Esophagus muscularis mucosa (tissue), 4 donors: ENCODE data around the gene MSI2. TPM values are rescaled to one million over a fixed set of nuclear protein-coding genes. Genes with fewer than 3 reads are reported as not detected.

Experiments
- DNase-seq: peaks from one replicate; pipeline ENCODE4 v3.0.0-alpha.2; 2017; ENCODE audit errors: extremely low spot score
- H3K27ac ChIP-seq, 4 donors: fragments of 200-600 bp; sonication (generic); replicated peaks in 1 of 4; 1 replicate in 3 of 4; 2 replicates in 1 of 4; pipeline ENCODE4 v1.5.1; 2016 to 2019; ENCODE audit warnings: mild to moderate bottlenecking in 1 of 4
- H3K27me3 ChIP-seq, 4 donors: fragments of 200-600 bp; sonication (generic); one replicate each; pipeline versions ENCODE4 v1.5.1 to v1.6.0; 2016 to 2019
- H3K36me3 ChIP-seq, 4 donors: fragments of 200-600 bp; sonication (generic); one replicate each; pipeline ENCODE4 v1.5.1; 2016 to 2019
- H3K4me1 ChIP-seq, 4 donors: fragments of 200-600 bp; sonication (generic); one replicate each; pipeline ENCODE4 v1.5.1; 2016 to 2019
- H3K4me3 ChIP-seq, 4 donors: fragments of 200-600 bp; sonication (generic); 1 replicate in 2 of 4; 2 replicates in 2 of 4; pipeline ENCODE4 v1.5.1; 2016 to 2019; ENCODE audit warnings: mild to moderate bottlenecking in 4 of 4, moderate library complexity in 1 of 4
- H3K9me3 ChIP-seq, 4 donors: fragments of 200-600 bp; sonication (generic); 1 replicate in 3 of 4; 2 replicates in 1 of 4; pipeline ENCODE4 v1.5.1; 2016 to 2019
- EP300 ChIP-seq: sonication (generic); formaldehyde crosslinking; IDR thresholded peaks from one replicate; pipeline ENCODE4 v1.6.1; 2017; ENCODE audit warnings: antibody characterized with exemption
- POLR2A ChIP-seq: fragments of 450-650 bp; IDR thresholded peaks from one replicate; pipeline ENCODE4 v1.6.1; 2017; ENCODE audit warnings: antibody characterized with exemption, moderate library complexity, mild to moderate bottlenecking, low read depth
- POLR2AphosphoS5 ChIP-seq, 2 donors: sonication (generic); formaldehyde crosslinking; IDR thresholded peaks; one replicate each; pipeline ENCODE4 v1.6.1; 2017; ENCODE audit warnings: antibody characterized with exemption in 2 of 2
- WGBS: methylation state at CpG from one replicate; pipeline ENCODE4 v1.1.5; 2018; 5-methylcytosine and 5-hydroxymethylcytosine counted together
- intact Hi-C: fragments of 100-400 bp; cut with DNase I; formaldehyde crosslinking; loops from one replicate; pipeline ENCODE4 v1.15.1; 2023
- total RNA-seq, 4 donors: library from RNA; depleted of rRNA; stranded (reverse); fragments of >200 nt; gene quantifications; one replicate each; pipeline versions ENCODE4 v1.1.0 to v1.2.1, GENCODE V29; 2016
- TF ChIP-seq, protein P1 (sequence below), 3 experiments: fragments of 200-600 bp in 2 of 3; fragments of 450-650 bp in 1 of 3; sonication (generic) in 2 of 3; IDR thresholded peaks; one replicate each; pipeline ENCODE4 v1.5.1; 2017 to 2019; ENCODE audit warnings: antibody characterized with exemption in 3 of 3, mild to moderate bottlenecking in 2 of 3, moderate library complexity in 1 of 3

Gene MSI2
- total RNA-seq, 4 donors from 2014 or later = 28.8 to 39.0 (median 29.6) TPM

DNA sequence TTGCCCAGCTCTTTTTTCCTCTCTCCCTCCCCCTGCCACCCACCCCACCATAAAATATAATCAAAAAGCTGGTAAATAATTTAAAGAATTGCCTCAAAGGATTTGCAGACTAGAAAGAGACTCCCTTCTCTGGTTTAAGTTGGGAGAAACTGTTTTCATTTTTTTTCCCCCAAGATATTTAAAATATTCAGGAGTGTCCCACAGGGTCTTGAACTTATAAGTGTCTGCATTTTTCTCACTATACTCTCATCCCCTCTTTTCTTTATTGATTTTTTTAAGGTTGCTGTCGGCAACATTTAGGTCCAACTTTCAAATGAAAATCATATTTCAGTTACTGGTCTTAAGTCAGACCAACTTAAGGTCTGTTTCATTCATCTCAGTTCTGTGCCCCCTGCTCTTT, 210.2 kb downstream of the MSI2 start:
- peaks cover 0 to 8% (median 0%) of the 10 kb centered on the region in 4 donors for H3K4me1 ChIP-seq
- TF ChIP-seq POLR2AphosphoS5 (IDR thresholded peaks at IDR 0.05) = no peak
- TF ChIP-seq POLR2A = no peak
- TF ChIP-seq EP300 = no peak
- TF ChIP-seq, protein P1, sequence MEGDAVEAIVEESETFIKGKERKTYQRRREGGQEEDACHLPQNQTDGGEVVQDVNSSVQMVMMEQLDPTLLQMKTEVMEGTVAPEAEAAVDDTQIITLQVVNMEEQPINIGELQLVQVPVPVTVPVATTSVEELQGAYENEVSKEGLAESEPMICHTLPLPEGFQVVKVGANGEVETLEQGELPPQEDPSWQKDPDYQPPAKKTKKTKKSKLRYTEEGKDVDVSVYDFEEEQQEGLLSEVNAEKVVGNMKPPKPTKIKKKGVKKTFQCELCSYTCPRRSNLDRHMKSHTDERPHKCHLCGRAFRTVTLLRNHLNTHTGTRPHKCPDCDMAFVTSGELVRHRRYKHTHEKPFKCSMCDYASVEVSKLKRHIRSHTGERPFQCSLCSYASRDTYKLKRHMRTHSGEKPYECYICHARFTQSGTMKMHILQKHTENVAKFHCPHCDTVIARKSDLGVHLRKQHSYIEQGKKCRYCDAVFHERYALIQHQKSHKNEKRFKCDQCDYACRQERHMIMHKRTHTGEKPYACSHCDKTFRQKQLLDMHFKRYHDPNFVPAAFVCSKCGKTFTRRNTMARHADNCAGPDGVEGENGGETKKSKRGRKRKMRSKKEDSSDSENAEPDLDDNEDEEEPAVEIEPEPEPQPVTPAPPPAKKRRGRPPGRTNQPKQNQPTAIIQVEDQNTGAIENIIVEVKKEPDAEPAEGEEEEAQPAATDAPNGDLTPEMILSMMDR (IDR thresholded peaks at IDR 0.05) = no peak

DNA sequence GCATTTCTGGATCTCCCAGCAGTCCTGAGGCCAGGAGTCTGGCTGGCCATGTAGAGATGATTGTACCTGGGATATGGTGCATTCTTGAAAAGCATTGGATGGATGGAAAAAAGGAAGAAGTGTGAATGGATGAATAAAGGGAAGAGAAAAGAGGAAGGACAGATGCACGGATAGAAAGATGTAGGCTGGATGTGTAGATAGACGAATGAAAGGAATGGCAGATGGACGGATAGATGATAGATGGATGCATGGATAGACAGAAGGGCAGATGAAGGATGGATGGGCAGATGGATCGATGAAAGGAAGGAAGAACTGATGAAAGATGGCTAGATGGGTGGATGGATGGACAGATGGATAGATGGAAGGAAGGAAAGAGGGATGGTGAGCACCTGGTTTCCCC, 210.9 kb downstream of the MSI2 start:
- TF ChIP-seq EP300 = no peak
- TF ChIP-seq, protein P1 (IDR thresholded peaks at IDR 0.05) = no peak
- no peak for TF ChIP-seq POLR2AphosphoS5 (IDR thresholded peaks at IDR 0.05)
- no peak for TF ChIP-seq POLR2A
- H3K27me3 ChIP-seq = no peaks in the 10 kb centered on the region
- WGBS = 95% methylated on average over 4 of the region's 4 CpGs
- no peaks in the 10 kb centered on the region for H3K9me3 ChIP-seq
- no peak overlapping the region for H3K27ac ChIP-seq
- DNase-seq = no peak
- H3K4me1 ChIP-seq = peaks cover 0 to 5% (median 2%) of the 10 kb centered on the region in 4 donors
- no peak overlapping the region for H3K4me3 ChIP-seq
- no peaks in the 10 kb centered on the region for H3K36me3 ChIP-seq
- intact Hi-C loops = no loop called here

More for the DNA sequence above, 210.2 kb downstream of the MSI2 start:
- Histone ChIP-seq H3K27ac (no peak overlapping the region), H3K4me3 (no peak overlapping the region), H3K36me3 (no peaks in the 10 kb centered on the region), H3K9me3 (no peaks in the 10 kb centered on the region), H3K27me3 (no peaks in the 10 kb centered on the region)
- no peak for DNase-seq
- 100% methylated on average over 1 of the region's 1 CpG for WGBS
- intact Hi-C loops = no loop called here

DNA sequence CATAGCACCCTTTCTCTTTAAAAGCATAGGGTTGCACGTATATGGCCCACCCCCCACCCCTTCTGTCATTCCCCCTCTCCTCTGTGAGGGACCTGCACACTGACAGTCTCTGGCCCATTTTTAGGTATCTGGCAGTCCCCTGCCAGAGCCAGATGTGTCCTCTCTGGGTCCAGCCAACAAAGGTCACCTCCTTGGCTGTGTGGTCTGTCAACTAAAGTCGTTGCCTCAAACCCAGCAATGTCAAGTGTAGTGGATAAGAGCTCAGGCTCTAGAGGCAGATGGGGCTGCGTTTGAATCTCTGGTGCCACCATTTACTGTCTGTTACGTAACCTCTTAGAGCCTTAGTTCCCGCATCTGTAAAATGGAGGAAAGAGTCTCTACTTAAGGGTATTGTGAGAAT, 211.5 kb downstream of the MSI2 start:
- no peak for TF ChIP-seq POLR2AphosphoS5 (IDR thresholded peaks at IDR 0.05)
- Histone ChIP-seq H3K4me3 (no peak overlapping the region), H3K27ac (no peak overlapping the region), H3K4me1 (peaks cover 0 to 9% (median 4%) of the 10 kb centered on the region in 4 donors), H3K27me3 (no peaks in the 10 kb centered on the region), H3K9me3 (no peaks in the 10 kb centered on the region), H3K36me3 (no peaks in the 10 kb centered on the region)
- WGBS = 98% methylated on average over 5 of the region's 5 CpGs
- no peak for DNase-seq
- intact Hi-C loops = no loop called here

DNA sequence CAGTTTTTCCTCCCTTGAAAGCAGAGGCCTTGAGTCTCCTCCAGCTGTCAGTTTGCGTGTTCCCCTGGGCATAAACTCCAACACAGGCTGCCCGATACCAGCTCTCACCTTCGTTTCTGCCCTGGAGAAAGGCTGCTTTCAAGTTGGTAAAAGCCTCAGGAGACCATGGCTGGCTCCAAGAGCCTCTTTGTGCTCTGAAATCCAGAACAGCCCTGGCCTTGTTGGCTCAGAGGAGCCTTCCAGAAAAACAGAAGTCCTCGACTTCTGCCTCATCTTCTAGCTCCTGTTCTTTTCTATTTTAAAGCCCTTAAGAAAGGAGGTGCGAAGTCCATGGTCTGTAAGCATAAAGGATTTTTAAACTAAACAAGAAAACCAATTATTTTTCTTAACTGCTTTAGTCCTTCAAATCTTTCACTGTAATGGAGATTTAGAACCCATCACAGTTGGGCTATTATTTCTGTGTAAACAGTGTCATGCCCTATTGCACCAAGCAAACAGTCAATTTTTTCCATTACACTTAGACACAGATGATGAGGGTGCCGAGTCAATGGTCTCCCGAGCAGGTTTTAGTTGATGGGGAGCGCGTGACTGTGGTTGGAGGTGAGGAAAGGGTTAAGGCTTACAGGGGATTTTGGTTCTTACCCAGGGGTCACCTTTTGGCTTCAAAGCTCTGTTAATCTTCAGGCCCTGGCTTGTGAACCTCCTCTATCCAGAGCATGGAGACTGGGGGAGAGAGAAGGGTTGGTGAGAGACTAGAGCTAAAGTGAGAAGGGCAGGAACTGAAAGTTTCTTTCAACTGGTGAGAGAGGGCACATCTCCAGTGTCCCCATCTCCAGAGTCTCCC, 212.8 kb downstream of the MSI2 start:
- no peak for TF ChIP-seq EP300
- TF ChIP-seq, protein P1 (IDR thresholded peaks at IDR 0.05) = no peak
- no peak for TF ChIP-seq POLR2A
- TF ChIP-seq POLR2AphosphoS5 (IDR thresholded peaks at IDR 0.05) = no peak

DNA sequence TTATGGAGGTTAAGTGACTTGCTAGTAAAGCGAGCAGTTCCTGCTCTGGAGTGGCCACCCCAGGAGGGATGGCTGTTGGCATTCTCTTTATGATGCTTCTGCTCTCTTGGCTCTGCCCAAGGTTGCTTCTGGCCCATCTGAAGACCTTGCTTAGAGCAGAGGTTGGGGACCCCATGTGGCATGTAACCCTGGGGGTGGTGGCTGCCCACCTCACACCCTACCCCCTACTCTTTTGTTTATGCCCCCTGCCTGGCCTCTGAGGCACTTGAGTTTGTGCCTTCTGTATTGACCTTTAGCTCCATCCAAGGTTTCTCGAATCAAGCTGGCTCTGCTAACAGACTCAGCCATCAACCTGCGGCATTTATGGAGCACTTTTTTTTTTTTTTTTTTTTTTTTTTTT, 214.6 kb downstream of the MSI2 start:
- intact Hi-C loops = no loop called here
- WGBS = 97% methylated on average over 3 of the region's 3 CpGs

More for the DNA sequence above, 212.8 kb downstream of the MSI2 start:
- intact Hi-C loops = no loop called here
- peaks cover 13 to 22% (median 16%) of the 10 kb centered on the region in 4 donors for H3K4me1 ChIP-seq
- H3K27me3 ChIP-seq = no peaks in the 10 kb centered on the region
- DNase-seq = no peak
- no peak overlapping the region for H3K4me3 ChIP-seq
- no peaks in the 10 kb centered on the region for H3K9me3 ChIP-seq
- 95% methylated on average over 9 of the region's 9 CpGs for WGBS
- no peaks in the 10 kb centered on the region for H3K36me3 ChIP-seq
- no peak overlapping the region for H3K27ac ChIP-seq

More for the DNA sequence above, 214.6 kb downstream of the MSI2 start:
- H3K27ac ChIP-seq = no peak overlapping the region
- no peaks in the 10 kb centered on the region for H3K27me3 ChIP-seq
- H3K4me3 ChIP-seq = no peak overlapping the region
- TF ChIP-seq, protein P1 (IDR thresholded peaks at IDR 0.05) = no peak
- TF ChIP-seq POLR2AphosphoS5 (IDR thresholded peaks at IDR 0.05) = no peak
- no peak for TF ChIP-seq EP300
- TF ChIP-seq POLR2A = no peak
- no peaks in the 10 kb centered on the region for H3K36me3 ChIP-seq
- DNase-seq = no peak
- H3K9me3 ChIP-seq = no peaks in the 10 kb centered on the region
- H3K4me1 ChIP-seq = peaks cover 14 to 22% (median 15%) of the 10 kb centered on the region in 4 donors
